Thyroid gland (tissue), 4 donors: ENCODE data around the gene HEATR5A. TPM values are rescaled to one million over a fixed set of nuclear protein-coding genes. Genes with fewer than 3 reads are reported as not detected.
"Not testable (repeated sequence)": the region's sequence is repeated elsewhere in the genome, so short reads cannot be mapped to it uniquely, and the experiment has no call there.

Source experiments
- DNase-seq, 2 donors: peaks; one replicate each; pipeline ENCODE4 v3.0.0-alpha.2; 2019
- H3K27ac ChIP-seq, 3 donors: fragments of 200-600 bp; sonication (generic); 1 replicate in 2 of 3; 2 replicates in 1 of 3; pipeline ENCODE4 v1.5.1; 2016 to 2019; ENCODE audit warnings: mild to moderate bottlenecking in 1 of 3, moderate library complexity in 1 of 3
- H3K27me3 ChIP-seq: fragments of 200-600 bp; sonication (generic); one replicate; pipeline ENCODE4 v1.5.1; 2019
- H3K36me3 ChIP-seq, 2 donors: fragments of 200-600 bp; sonication (generic); one replicate each; pipeline ENCODE4 v1.5.1; 2016 to 2019
- H3K4me1 ChIP-seq, 2 donors: fragments of 200-600 bp; sonication (generic); one replicate each; pipeline ENCODE4 v1.5.1; 2017 to 2019
- H3K4me3 ChIP-seq, 3 donors: fragments of 200-600 bp; sonication (generic); replicated peaks in 1 of 3; 1 replicate in 2 of 3; 2 replicates in 1 of 3; pipeline ENCODE4 v1.5.1; 2016; ENCODE audit warnings: mild to moderate bottlenecking in 1 of 3
- H3K9me3 ChIP-seq: fragments of 200-600 bp; sonication (generic); one replicate; pipeline ENCODE4 v1.5.1; 2017
- POLR2A ChIP-seq, 2 donors: fragments of 450-650 bp; IDR thresholded peaks; one replicate each; pipeline ENCODE4 v1.6.1; 2017; ENCODE audit warnings: antibody characterized with exemption in 2 of 2, mild to moderate bottlenecking in 2 of 2, moderate library complexity in 1 of 2
- WGBS, 2 donors: methylation state at CpG; one replicate each; pipeline ENCODE4 v1.1.5; 2017; 5-methylcytosine and 5-hydroxymethylcytosine counted together
- intact Hi-C: fragments of 100-400 bp; cut with DNase I; formaldehyde crosslinking; loops from one replicate; pipeline ENCODE4 v1.15.1; 2023
- small RNA-seq: library from RNA; depleted of rRNA; stranded (forward); fragments of <200 nt; gene quantifications from one replicate; pipeline ENCODE3, GENCODE V24; 2016
- total RNA-seq, 4 donors: library from RNA; depleted of rRNA; stranded (reverse); fragments of >200 nt; gene quantifications; one replicate each; pipeline ENCODE4 v1.2.3, GENCODE V29; 2016
- TF ChIP-seq, protein P1 (sequence below), 6 experiments: fragments of 200-600 bp in 3 of 6; fragments of 450-650 bp in 3 of 6; sonication (generic) in 3 of 6; IDR thresholded peaks; one replicate each; pipeline ENCODE4 v1.5.1; 2016 to 2019; ENCODE audit warnings: antibody characterized with exemption in 6 of 6, mild to moderate bottlenecking in 2 of 6, inconsistent platforms in 1 of 6, moderate library complexity in 1 of 6

The HEATR5A gene
- total RNA-seq, 4 donors from 2014 or later, result 31.0 to 46.3 (median 40.5) TPM

DNA sequence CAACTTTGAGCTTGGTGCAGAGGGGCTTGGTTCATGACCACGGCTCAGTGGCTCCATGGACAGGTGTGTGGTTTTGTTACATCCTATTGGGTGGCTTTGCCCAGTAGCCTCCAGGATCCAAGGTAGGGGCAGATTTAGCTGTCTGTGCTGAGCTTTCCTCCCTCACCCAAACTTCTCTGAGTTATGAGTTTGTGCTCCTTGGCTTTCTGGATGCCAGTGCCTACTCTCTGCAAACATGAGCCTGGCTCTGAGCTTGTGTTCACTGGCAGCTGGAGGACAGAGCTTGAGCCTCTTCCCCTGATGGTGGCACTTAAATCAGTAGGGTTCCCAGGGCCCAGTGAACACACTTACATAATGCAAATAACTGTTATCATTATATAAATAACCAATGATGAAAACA lies 167.5 kb downstream of the HEATR5A start:
- no peak for DNase-seq
- Histone ChIP-seq H3K27me3 (no peaks in the 10 kb centered on the region), H3K27ac (no peak overlapping the region), H3K9me3 (no peaks in the 10 kb centered on the region), H3K36me3 (no peaks in the 10 kb centered on the region), H3K4me3 (no peak overlapping the region), H3K4me1 (peaks cover 2 to 5% of the 10 kb centered on the region in 2 donors)
- intact Hi-C loops, result no loop called here
- TF ChIP-seq POLR2A (IDR thresholded peaks at IDR 0.05), result no peak
- TF ChIP-seq, protein P1, sequence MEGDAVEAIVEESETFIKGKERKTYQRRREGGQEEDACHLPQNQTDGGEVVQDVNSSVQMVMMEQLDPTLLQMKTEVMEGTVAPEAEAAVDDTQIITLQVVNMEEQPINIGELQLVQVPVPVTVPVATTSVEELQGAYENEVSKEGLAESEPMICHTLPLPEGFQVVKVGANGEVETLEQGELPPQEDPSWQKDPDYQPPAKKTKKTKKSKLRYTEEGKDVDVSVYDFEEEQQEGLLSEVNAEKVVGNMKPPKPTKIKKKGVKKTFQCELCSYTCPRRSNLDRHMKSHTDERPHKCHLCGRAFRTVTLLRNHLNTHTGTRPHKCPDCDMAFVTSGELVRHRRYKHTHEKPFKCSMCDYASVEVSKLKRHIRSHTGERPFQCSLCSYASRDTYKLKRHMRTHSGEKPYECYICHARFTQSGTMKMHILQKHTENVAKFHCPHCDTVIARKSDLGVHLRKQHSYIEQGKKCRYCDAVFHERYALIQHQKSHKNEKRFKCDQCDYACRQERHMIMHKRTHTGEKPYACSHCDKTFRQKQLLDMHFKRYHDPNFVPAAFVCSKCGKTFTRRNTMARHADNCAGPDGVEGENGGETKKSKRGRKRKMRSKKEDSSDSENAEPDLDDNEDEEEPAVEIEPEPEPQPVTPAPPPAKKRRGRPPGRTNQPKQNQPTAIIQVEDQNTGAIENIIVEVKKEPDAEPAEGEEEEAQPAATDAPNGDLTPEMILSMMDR (IDR thresholded peaks at IDR 0.05), result no peak
- 67 to 71% methylated on average over 1 of the region's 1 CpG for WGBS, 2 donors

DNA sequence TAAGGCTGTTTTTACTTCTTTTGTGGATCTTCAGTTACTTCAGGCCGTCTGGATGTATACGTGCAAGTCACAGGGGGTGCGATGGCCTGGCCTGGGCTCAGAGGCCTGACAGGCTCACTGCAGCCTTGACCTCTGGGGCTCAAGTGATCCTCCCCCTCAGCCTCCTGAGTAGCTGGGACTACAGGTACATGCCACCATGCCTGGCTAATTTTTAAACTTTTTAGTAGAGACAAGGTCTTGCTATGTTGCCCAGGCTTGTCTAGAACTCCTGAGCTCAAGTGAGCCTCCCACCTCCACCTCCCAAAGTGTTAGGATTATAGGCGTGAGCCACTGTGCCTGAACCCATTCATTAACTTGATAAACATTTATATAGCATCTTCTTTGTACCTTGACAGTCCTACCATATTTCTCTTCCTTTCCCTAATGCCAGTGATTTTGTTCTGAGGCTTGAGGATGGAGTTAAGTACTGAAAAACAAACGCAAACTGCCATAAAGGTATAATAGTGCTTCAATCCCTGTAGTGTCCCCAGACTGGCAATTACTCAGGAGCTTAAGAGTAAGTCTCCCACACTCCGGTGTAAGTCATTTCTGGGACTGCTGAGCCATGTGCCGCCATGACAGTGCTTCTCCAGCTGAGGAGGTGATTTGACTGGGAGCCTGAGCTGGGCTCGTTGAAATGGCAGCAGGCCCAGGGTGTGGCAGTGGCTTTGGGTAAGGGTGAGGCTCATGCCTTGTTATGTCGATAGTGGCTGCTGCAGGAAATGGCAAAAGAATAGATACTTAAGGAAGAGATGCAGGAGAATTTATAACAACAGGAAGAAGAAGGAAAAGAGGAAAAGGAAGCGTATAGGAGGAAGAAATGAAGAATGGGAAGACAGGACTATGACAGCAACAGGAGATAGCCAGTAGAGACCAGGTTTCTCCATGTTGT lies 169.1 kb downstream of the HEATR5A start:
- intact Hi-C loops, result no loop called here
- WGBS, 2 donors, result 68 to 74% methylated on average over 8 to 9 of the region's 10 CpGs
- no peak overlapping the region for H3K27ac ChIP-seq

DNA sequence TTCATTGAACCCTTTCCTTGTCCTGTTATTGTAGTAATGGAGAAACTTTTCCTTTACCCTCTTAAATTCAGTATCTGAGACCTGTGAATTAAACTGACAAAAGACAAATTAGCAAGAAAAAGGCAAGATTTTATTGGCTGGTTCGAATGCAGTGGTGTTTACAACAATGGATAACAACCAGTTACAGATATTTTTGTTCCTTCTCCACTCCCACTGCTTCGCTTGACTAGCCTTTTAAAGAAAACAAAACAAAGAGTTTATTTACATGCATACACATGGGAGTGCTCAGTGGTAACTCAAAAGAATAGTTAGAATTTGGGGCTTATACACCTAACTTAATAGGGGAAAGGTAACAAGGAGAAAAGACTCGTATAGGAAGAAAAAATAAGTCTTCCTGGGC lies 175.7 kb downstream of the HEATR5A start:
- 74 to 79% methylated on average over 3 of the region's 3 CpGs for WGBS, 2 donors
- Histone ChIP-seq H3K27ac (peak overlapping the region; percentile 27 to 65 (median 49)), H3K4me3 (no peak overlapping the region), H3K36me3 (no peaks in the 10 kb centered on the region), H3K4me1 (peaks cover 7 to 32% of the 10 kb centered on the region in 2 donors), H3K9me3 (no peaks in the 10 kb centered on the region), H3K27me3 (no peaks in the 10 kb centered on the region)
- no peak for DNase-seq
- intact Hi-C loops, result no loop called here
- TF ChIP-seq, protein P1 (IDR thresholded peaks at IDR 0.05), result no peak
- no peak for TF ChIP-seq POLR2A (IDR thresholded peaks at IDR 0.05)

More for the DNA sequence above, 169.1 kb downstream of the HEATR5A start:
- no peak overlapping the region for H3K4me3 ChIP-seq
- H3K4me1 ChIP-seq, result no peaks in the 10 kb centered on the region
- H3K36me3 ChIP-seq, result no peaks in the 10 kb centered on the region
- no peak for DNase-seq
- TF ChIP-seq, protein P1 (IDR thresholded peaks at IDR 0.05), result no peak
- no peak for TF ChIP-seq POLR2A (IDR thresholded peaks at IDR 0.05)
- no peaks in the 10 kb centered on the region for H3K9me3 ChIP-seq
- H3K27me3 ChIP-seq, result no peaks in the 10 kb centered on the region

DNA sequence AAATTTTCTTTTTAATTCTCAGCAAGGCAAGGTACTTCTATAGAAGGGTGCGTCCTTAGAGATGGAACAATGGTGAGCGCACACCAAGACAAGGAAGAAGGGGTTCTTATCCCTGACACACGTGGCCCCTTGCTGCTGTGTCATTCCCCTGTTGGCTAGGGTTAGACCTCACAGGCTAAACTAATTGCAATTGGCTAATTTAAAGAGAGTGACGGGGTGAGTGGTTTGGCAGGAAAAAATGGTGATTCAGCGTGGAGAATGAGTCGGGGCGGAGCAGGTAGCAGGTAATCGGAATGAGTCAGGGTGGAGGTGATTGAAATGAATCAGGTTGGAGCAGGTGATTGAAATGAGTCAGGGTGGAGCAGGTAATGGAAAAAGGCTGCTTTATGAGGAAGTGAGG lies 176.5 kb downstream of the HEATR5A start:
- Histone ChIP-seq H3K27ac (peak overlapping the region in 1 of 3 donors; percentile 49), H3K4me3 (no peak overlapping the region), H3K4me1 (peaks cover 7 to 37% of the 10 kb centered on the region in 2 donors), H3K27me3 (no peaks in the 10 kb centered on the region), H3K36me3 (no peaks in the 10 kb centered on the region), H3K9me3 (no peaks in the 10 kb centered on the region)
- WGBS, 2 donors, result 88 to 92% methylated on average over 8 of the region's 8 CpGs
- DNase-seq, result no peak
- no peak for TF ChIP-seq POLR2A (IDR thresholded peaks at IDR 0.05)
- TF ChIP-seq, protein P1 (IDR thresholded peaks at IDR 0.05), result no peak
- intact Hi-C loops, result no loop called here

DNA sequence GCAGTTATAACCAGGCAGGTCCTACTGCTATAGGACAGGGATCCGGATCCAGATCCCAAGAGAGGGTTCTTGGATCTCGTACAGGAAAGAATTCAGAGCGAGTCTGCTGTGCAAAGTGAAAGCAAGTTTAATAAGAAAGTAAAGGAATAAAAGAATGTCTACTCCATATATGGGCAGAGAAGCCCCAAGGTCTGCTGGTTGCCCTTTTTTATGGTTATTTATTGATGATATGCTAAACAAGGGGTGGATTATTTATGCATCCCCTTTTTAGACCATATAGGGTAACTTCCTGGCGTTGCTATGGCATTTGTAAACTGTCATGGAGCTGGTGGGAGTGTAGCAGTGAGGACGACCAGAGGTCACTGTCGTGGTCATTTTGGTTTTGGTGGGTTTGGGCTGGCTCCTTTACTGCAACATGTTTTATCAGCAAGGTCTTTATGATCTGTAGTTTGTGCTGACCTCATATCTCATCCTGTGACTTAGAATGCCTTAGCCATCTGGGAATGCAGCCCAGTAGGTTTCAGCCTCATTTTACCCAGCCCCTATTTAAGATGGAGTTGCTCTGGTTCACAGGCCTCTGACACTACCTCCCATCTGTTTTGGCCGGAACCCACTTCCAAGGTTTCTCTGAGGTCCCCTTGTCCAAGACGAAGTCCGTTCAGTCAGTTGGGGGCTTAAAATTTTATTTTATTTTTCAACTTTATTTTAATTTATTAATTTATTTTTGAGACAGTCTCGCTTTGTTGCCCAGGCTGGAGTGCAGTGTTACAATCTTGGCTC lies 178.0 kb downstream of the HEATR5A start:
- DNase-seq, H3K9me3 ChIP-seq, H3K4me3 ChIP-seq, intact Hi-C loops, H3K27ac ChIP-seq, H3K27me3 ChIP-seq, H3K36me3 ChIP-seq: not testable (repeated sequence)
- H3K4me1 ChIP-seq, result peaks cover 7 to 37% of the 10 kb centered on the region in 2 donors
- WGBS, 2 donors, result 85 to 88% methylated on average over 10 of the region's 10 CpGs

Small RNAs within 50 kb of the gene (small RNA-seq; reads per million reads assigned to genes)
- not detected for gene RF00019

Other genes starting within 250 kb of the HEATR5A start
- gene HECTD1, start 212.8 kb downstream of the HEATR5A start, total RNA-seq, result 100 to 1,000 TPM; 252 to 382 (median 289) TPM
- 10 to 100 TPM; 32.7 to 50.2 (median 42.0) TPM for gene DTD2, start 37.0 kb upstream of the HEATR5A start, total RNA-seq
- gene GPR33, start 67.5 kb upstream of the HEATR5A start, total RNA-seq, result not detected
- 10 to 100 TPM; 12.0 to 27.1 (median 14.2) TPM for gene NUBPL, start 140.9 kb upstream of the HEATR5A start, total RNA-seq